Calu3 (cell line): ENCODE data around the gene ANKS1A. TPM values are rescaled to one million over a fixed set of nuclear protein-coding genes. Genes with fewer than 3 reads are reported as not detected.

Experiments used
- BruUV-seq: library from RNA; stranded (reverse); fragments of 400-500 nt; replicated peaks from 2 replicates; lab custom pipeline; 2021; lab: Mats Ljungman, UMichigan
- CTCF ChIA-PET: fragments of 300-600 bp; sonication (Branson Sonifier 250); formaldehyde crosslinking; loops from one replicate; lab custom pipeline; 2022; ENCODE audit warnings: antibody characterized with exemption; lab: Charles Lee
- DNase-seq: peaks from one replicate; pipeline ENCODE4 v3.0.0; 2022
- H3K27ac Mint-ChIP-seq: one replicate; pipeline ENCODE4 v1.8.0; 2022; ENCODE audit warnings: mixed read lengths; ENCODE audit not compliant: unreplicated experiment
- H3K27me3 Mint-ChIP-seq: one replicate; pipeline ENCODE4 v1.8.0; 2022; ENCODE audit warnings: mixed read lengths; ENCODE audit not compliant: unreplicated experiment
- H3K36me3 Mint-ChIP-seq: one replicate; pipeline ENCODE4 v1.8.0; 2022; ENCODE audit warnings: mild to moderate bottlenecking, moderate library complexity, mixed read lengths; ENCODE audit not compliant: insufficient read depth, unreplicated experiment
- H3K4me1 Mint-ChIP-seq: one replicate; pipeline ENCODE4 v1.8.0; 2022; ENCODE audit warnings: mild to moderate bottlenecking, low read depth, mixed read lengths; ENCODE audit not compliant: unreplicated experiment
- H3K4me3 Mint-ChIP-seq: one replicate; pipeline ENCODE4 v1.8.0; 2022; ENCODE audit warnings: mild to moderate bottlenecking, low read depth, moderate library complexity, mixed read lengths; ENCODE audit not compliant: unreplicated experiment
- H3K9me3 Mint-ChIP-seq: one replicate; pipeline ENCODE4 v1.8.0; 2022; ENCODE audit warnings: low read depth, mixed read lengths; ENCODE audit not compliant: unreplicated experiment
- CTCF ChIP-seq: fragments of 200-600 bp; IDR thresholded peaks from one replicate; pipeline ENCODE4 v1.8.0; 2022; ENCODE audit warnings: antibody characterized with exemption; ENCODE audit not compliant: unreplicated experiment
- intact Hi-C: fragments of 100-400 bp; cut with micrococcal nuclease; formaldehyde crosslinking; loops from one replicate; pipeline ENCODE4 v1.10.0; 2022; ENCODE audit not compliant: unreplicated experiment
- total RNA-seq: library from RNA; stranded (reverse); gene quantifications from 2 replicates; pipeline ENCODE4 v1.2.3, GENCODE V29; 2022

ANKS1A gene
- total RNA-seq, 1 experiment from 2014 or later = 60.3 TPM

DNA sequence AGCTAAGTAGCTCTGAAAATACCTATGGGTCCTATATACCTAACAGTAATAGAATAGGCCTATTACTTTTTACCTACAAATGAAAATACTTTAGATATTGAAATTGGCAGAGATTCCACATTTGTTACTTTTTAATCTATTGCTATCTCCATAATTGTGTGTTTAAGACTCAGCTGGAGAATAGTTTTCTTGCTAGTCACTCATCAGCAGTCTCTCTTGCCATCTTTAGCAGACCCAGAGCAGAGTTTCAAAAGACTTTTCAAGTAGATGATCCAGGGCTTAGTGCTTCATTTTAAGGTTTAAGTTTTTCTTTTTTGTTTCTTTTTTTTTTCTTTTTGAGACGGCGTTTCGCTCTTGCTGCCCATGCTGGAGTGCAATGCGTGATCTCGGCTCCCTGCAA is 12.9 kb downstream of the ANKS1A start:
- Mint-ChIP-seq H3K4me1 (peaks cover 49% of the 10 kb centered on the region), H3K27ac (peak overlapping the region; percentile 72), H3K9me3 (no peaks in the 10 kb centered on the region), H3K4me3 (peak overlapping the region; percentile 23), H3K36me3 (no peaks in the 10 kb centered on the region), H3K27me3 (no peaks in the 10 kb centered on the region)
- CTCF ChIA-PET = interaction anchor here (0.7 to 1.8 kb wide), 7 partner anchors 10 to 339 kb away, joined by 3 to 8 read pairs (median 4); partner anchors contain the start of gene TAF11
- DNase-seq = no peak
- intact Hi-C loops = no loop called here
- no TSS peak for BruUV-seq
- TF ChIP-seq CTCF = no peak

DNA sequence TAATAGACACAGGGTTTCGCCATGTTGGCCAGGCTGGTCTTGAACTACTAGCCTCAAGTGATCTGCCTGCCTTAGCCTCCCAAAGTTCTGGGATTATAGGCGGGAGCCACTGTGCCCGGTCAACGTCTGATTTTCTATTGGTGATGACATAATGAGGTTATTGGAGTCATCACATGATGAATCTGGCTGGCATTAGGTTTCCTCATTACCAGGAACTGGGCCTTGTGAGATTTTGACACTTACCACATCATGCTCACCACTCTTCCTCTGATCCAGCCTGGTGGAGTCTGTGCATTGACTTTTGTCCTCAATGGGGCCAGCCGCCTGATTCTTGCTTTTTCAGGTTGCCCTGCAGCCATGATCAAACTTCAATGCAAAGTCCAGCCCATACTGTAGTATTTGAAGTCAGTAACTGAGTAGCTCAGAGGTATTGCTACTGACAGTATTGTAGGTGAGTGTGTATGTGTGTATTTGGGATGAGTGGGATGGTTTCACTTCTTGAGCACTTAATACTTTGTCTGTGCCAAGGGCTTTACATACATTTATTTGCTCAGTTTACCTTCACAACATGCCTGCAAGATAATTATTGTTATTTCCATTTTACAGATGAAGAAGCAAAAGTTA is 16.0 kb downstream of the ANKS1A start:
- H3K27ac Mint-ChIP-seq = no peak overlapping the region
- H3K4me3 Mint-ChIP-seq = no peak overlapping the region
- BruUV-seq = no TSS peak
- TF ChIP-seq CTCF = no peak
- no peaks in the 10 kb centered on the region for H3K36me3 Mint-ChIP-seq
- DNase-seq = no peak
- CTCF ChIA-PET = interaction anchor here (0.6 kb wide), 1 partner anchor 778 kb away, joined by 3 read pairs; no protein-coding TSS in a partner anchor
- H3K27me3 Mint-ChIP-seq = no peaks in the 10 kb centered on the region
- H3K4me1 Mint-ChIP-seq = peaks cover 63% of the 10 kb centered on the region
- no peaks in the 10 kb centered on the region for H3K9me3 Mint-ChIP-seq
- intact Hi-C loops = no loop called here

DNA sequence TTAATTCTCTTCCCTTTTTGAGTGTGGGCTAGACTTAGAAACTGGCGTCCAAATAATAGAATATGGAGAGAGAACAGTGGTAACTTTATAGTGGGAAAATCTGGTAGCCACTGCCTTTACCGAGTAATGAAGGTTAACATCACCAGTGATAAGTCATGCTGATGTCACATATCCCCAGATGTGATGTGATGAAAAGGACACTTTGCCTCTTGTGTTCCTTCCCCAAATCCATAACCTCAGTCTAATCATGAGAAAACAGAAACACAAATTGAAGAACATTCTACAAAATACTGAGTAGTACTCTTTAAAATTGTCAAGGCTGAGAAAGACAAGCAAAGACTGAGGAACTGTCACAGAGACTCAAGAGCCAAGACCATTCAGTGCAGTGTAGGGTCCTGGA is 17.8 kb downstream of the ANKS1A start:
- no peak overlapping the region for H3K27ac Mint-ChIP-seq
- no peaks in the 10 kb centered on the region for H3K36me3 Mint-ChIP-seq
- H3K9me3 Mint-ChIP-seq = no peaks in the 10 kb centered on the region
- peaks cover 63% of the 10 kb centered on the region for H3K4me1 Mint-ChIP-seq
- H3K27me3 Mint-ChIP-seq = no peaks in the 10 kb centered on the region
- no peak for DNase-seq
- no TSS peak for BruUV-seq
- H3K4me3 Mint-ChIP-seq = no peak overlapping the region
- intact Hi-C loops = no loop called here
- TF ChIP-seq CTCF = no peak
- CTCF ChIA-PET = no interaction called here

DNA sequence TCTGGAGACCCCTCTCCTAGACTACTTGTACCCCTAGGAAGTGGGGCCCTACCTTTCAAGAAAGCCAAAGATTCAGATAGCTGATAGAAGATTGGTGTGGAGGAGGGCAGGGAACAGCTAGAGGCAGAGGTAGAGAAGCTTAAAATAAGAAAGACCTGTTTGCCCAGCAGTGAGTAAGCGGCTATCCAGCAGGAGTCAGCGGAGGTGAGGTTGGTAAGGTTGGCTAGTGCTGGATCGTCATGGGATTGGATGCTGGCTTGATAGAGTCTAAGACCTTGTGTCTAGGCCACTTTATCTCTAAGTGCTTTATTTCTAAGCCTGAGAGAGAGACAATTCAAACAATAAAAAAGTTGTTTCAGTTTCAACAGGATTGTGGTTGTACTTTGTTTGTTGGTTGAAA is 19.1 kb downstream of the ANKS1A start:
- H3K9me3 Mint-ChIP-seq = no peaks in the 10 kb centered on the region
- intact Hi-C loops = no loop called here
- peaks cover 64% of the 10 kb centered on the region for H3K4me1 Mint-ChIP-seq
- no peaks in the 10 kb centered on the region for H3K36me3 Mint-ChIP-seq
- DNase-seq = peak; percentile 45
- no peak for TF ChIP-seq CTCF
- H3K27me3 Mint-ChIP-seq = no peaks in the 10 kb centered on the region
- peak overlapping the region; percentile 25 for H3K27ac Mint-ChIP-seq
- no peak overlapping the region for H3K4me3 Mint-ChIP-seq
- CTCF ChIA-PET = interaction anchor here (1.0 to 1.2 kb wide), 2 partner anchors 21 to 36 kb away, joined by 3 read pairs; no protein-coding TSS in a partner anchor
- BruUV-seq = no TSS peak
